CD4-positive, alpha-beta T cell treated with Interleukin-12 subunit alpha and Interleukin-12 subunit beta, for 1 hour (primary cell): ENCODE results near the gene PIAS1.
A peak's percentile ranks its signal among the peaks of the same experiment; 100 is the strongest.
"Not testable (repeated sequence)": the region's sequence is repeated elsewhere in the genome, so short reads cannot be mapped to it uniquely, and the experiment has no call there.

Source experiments
- DNase-seq: peaks from one replicate; pipeline ENCODE4 v3.0.0-alpha.2; 2020

Gene PIAS1

GRCh38 chr15:68205558-68205944 is 151.4 kb downstream of the PIAS1 start:
- no peak for DNase-seq

DNA sequence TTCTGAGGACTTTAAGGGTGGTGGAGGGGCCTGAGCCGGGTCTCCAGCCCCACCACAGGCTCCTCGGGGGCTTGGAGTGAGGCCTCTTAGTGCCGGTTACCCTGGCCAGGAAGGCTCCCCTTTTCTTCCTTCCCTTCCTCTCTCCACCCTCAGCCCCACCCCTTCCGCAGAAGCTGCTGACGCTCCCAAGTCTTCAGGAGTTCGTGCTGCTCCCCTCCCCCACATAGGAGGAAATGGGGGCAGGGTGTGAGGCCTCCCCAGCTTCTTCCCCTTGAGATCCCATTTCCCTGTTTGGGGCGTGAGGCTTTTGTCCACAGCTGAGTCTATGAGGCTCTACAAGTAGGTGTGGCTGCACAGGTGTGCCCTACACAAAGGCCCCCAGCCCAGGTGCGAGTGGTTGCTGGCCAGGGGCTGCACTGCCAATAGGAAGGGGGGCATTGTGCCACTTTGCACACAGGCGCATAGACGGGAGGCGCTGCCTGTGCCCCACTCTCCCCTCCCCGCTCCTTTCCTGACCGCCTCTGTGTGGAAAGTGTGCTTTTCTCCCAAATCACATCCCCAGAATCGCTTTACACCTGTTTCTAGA is 151.9 kb downstream of the PIAS1 start:
- DNase-seq: peak; percentile 9

GRCh38 chr15:68206711-68207151 is 152.6 kb downstream of the PIAS1 start:
- no peak for DNase-seq

GRCh38 chr15:68207176-68207935 is 153.2 kb downstream of the PIAS1 start:
- DNase-seq: no peak

- no peak for DNase-seq
Measured at GRCh38 chr15:68208136-68208535, 154.0 kb downstream of the PIAS1 start.

GRCh38 chr15:68208636-68209240 is 154.6 kb downstream of the PIAS1 start:
- no peak for DNase-seq

DNA sequence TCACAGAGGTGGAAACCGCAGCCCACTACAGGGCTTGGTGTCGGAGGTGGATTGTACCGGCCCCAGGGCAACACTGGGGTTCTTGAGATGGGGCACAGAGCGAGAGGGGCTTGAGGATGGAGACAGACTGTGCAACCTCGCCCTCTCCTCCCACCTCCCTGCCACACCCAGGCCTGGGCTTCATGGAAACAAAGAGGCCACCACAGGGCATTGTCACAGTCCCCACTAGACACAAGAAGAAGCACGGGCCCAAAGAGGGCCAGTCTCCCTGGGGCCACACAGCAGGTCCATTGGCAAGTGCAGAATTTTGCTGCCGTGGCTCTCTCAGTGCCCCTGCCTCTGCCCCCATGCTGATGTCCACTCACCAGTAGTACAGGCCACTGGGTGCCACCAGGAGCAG is 155.2 kb downstream of the PIAS1 start:
- no peak for DNase-seq

- DNase-seq: peak; percentile 13
Measured at GRCh38 chr15:68209735-68210408, 155.8 kb downstream of the PIAS1 start.

GRCh38 chr15:68210409-68210756 is 156.3 kb downstream of the PIAS1 start:
- no peak for DNase-seq

DNA sequence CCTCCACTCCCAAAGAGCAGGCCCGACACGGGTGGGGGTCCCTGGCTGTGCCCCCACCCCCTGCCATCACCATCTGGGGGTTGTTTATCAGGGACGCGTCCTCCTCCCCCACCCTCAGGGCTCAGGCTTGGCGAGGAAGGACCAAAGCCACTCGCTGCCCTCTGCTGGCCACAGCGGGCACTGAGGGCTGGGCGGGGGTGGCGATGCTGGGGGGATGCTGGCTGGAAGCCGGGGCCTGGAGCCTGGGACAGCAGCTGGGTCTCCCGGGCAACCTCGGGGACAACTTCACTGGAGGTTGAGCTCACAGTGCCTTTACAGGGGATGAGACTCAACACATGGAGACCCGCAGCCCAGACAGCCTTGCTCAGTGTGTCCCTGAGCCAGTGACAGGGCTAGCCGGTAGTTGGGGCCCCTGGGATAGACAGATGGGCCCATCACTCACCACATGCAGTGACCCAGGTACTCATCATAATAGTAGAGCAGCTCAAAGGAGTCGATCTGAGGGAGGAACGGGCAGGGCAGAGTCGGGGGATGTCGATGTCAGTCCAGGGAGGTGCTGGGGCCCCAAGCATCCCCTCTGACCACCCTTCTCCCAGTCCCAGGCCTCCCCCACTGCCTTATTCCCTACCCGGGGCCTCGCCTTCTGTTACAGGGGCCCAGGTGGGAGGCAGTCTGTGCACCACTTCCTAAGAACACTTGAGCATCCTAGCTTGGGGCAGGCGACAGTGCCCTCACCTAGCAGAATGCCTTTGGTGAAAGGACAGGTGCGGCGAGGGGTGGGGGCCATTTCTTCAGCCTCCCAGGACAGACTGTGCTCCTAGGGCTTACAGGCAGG is 156.9 kb downstream of the PIAS1 start:
- DNase-seq: peak; percentile 50

GRCh38 chr15:68211656-68212320 is 157.7 kb downstream of the PIAS1 start:
- DNase-seq: no peak

- not testable (repeated sequence) for DNase-seq
Measured at GRCh38 chr15:68213491-68213845, 159.4 kb downstream of the PIAS1 start.

DNA sequence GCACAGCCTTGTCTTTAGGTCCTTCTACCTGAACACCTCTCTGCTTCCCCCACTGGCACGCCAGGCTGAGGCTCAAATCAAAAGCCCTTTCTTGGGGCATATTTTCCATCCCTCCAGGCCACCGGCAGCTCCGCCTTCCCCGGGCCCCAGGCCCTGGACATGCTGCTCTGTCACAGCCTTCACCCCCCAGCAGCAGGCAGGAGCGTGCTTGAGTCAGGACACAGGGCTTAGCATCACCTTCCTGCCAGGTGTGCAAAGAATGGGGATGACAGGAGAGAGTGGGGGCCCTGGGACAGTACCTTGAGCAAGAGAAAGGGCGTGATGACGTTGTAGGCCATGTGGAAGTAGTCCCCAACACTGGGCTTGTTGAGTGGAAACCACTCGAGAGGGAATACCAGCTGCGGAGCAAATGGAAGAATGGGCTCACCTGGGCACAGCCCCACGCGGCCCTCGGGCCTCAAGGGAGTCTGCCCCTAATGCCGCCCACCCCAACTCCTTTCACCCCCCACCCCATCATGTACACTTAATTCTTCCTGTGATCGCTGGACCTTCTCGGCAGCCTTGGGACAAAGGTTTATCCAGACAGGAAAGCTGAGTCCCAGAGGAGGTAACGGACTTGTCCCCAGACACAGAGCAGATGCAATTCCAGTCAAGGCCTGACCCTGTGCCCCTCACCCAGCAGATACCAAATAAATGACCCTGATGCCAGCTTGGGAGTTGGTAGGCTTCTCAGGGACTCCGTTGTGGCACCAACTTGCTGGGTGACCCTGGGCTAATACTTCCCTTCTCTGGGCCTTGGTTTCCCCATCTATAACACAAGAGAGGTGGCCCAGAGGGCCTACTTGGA is 160.1 kb downstream of the PIAS1 start:
- DNase-seq: no peak

- no peak for DNase-seq
Measured at GRCh38 chr15:68214838-68215254, 160.7 kb downstream of the PIAS1 start.

DNA sequence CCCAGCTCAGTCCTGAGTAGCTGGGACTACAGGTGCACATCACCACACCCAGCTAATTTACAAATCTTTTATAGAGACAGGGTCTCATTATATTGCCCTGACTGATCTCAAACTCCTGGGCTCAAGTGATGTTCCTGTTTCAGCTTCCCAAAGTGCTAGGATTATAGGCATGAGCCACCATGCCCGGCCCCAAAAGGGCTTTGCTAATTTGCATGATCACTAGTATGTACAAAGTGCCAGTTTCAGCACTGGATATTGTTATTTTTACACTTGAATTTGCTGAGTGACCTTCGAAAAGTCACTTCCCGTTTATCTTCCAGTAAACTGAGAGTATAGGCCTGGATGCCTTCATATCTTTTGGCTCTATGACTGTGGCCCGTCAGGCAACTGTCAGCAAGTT is 163.2 kb downstream of the PIAS1 start:
- DNase-seq: no peak

DNA sequence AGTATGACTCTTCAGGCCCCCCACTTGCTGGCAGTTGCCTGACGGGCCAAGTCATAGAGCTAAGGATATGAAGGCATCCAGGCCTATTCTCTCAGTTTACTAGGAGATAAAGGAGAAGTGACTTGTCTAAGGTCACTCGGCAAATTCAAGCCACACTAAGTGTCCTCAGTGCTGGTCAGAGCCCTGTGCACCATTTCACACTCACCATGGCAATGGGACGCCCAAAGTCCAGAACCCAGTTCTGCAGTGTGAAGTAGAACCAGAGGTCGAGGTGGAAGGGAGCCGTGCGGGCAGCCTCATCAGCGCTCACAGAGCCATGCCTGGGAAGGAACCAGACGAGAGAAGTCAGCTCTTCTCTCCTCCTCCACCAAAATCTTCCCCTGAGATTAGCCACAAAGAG is 164.2 kb downstream of the PIAS1 start:
- DNase-seq: no peak

DNA sequence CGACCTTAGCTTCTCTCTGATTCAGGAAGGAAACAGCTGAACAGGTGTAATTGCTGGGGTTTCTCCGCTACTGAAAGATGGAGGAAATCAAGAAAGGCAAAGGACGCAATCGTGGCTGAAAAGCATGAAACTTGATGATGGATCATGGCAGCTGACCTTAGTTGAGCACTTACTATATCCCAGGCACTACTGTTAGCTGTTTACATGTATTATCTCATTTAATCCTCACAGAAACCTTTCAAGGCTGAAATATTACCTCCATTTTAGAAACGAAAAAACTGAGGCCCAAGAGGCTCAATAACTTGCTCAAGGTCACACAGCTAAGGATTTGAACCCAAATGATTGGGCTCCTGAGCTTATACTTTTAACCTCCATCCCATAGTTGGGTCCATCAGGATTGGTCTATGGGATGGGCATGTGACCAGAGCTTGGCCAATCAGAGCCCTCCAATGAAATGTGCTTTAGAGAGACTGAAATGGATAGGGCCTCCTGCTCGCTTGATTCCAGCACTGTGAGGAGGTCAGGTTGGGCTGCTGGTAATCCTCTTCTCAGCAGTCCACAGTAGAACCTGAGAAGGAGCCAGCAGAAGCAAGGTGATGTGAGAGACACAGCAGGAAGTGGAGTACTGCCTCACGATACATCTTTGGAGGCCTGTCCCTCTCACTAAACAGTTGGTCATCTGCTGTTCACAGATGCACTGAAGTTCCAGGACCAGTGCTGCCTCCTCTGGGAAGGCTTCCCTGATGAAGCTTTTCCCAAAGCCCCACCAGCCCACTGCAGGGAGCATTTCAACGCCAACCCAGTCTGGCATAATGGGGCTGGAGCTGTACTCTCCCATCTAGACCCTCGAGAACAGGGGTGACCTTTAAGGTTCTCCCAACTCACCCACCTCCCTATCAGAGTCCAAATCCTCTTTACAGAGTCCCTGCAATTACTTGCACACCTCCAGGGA is 165.0 kb downstream of the PIAS1 start:
- no peak for DNase-seq

- no peak for DNase-seq
Measured at GRCh38 chr15:68220489-68220888, 166.4 kb downstream of the PIAS1 start.

DNA sequence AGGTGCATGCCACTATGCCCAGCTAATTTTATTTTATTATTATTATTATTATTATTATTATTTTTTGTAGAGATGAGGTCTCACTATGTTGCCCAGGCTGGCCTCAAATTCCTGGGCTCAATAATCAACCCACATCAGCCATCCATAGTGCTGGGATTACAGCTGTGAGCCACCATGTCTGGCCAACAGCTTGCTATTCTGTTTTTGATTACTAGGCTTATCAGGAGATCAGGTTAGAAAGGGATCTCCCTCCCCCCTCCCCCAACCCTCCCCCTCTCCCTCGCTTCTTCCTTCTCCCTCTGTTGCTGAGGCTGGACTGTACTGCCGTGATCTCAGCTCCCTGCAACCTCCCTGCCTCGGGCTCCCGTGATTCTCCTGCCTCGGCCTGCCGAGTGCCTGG is 166.9 kb downstream of the PIAS1 start:
- no peak for DNase-seq
